HG02840 (cell line): Measurements from ENCODE around the gene CXCL10.
"Not testable (repeated sequence)": the region's sequence is repeated elsewhere in the genome, so short reads cannot be mapped to it uniquely, and the experiment has no call there.

Source experiments
- ATAC-seq: cut with Tn5 transposase; IDR thresholded peaks from one replicate; pipeline ENCODE4 v1.9.1; 2021; ENCODE audit warnings: mild to moderate bottlenecking, moderate library complexity, moderate number of reproducible peaks; ENCODE audit not compliant: unreplicated experiment, low FRiP score

Gene CXCL10

DNA sequence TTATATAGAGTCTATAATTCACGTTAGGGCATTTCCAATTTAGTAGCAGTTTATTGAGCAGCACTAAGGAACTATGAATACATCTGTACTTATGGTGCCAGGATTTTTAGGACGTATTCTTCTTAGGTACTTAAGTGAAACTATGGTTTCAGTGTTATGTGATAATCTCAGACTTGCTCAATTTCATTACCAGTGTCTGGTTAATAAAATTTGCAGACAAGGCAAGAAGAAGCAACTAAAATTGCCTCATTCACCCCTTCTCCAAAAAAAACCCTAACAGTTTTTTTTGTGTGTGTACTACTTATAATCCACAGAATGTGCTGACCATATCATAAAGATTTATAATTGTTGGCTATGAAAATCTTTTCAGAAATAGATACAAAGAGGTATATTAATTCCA is 6.0 kb upstream of the CXCL10 start:
- no peak for ATAC-seq

GRCh38 chr4:76028350-76028765 is 5.1 kb upstream of the CXCL10 start:
- ATAC-seq = no peak

DNA sequence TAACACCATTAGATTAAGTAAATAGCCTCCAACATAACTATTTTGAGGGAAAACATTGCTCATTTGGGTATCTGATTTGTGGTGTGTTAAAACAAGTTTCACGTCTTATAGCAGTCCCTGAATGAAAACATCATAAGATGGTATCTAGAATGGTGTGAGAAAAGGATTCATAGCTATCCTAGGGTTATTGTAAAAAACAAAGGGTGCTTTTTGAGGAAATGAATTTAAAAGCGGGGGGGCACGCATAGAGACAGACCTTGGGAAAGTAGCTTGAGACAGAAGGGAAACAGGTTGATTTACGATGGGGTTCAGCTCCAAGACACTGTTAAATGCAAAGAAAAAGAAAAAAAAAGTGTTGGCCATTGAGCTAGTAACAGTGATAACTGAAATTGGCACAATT is 768 bp upstream of the CXCL10 start:
- ATAC-seq = no peak

- ATAC-seq = no peak
These were observed 620 bp downstream of the CXCL10 start for GRCh38 chr4:76022677-76023076.

- no peak for ATAC-seq
These were observed 1.3 kb downstream of the CXCL10 start for GRCh38 chr4:76022031-76022430.

DNA sequence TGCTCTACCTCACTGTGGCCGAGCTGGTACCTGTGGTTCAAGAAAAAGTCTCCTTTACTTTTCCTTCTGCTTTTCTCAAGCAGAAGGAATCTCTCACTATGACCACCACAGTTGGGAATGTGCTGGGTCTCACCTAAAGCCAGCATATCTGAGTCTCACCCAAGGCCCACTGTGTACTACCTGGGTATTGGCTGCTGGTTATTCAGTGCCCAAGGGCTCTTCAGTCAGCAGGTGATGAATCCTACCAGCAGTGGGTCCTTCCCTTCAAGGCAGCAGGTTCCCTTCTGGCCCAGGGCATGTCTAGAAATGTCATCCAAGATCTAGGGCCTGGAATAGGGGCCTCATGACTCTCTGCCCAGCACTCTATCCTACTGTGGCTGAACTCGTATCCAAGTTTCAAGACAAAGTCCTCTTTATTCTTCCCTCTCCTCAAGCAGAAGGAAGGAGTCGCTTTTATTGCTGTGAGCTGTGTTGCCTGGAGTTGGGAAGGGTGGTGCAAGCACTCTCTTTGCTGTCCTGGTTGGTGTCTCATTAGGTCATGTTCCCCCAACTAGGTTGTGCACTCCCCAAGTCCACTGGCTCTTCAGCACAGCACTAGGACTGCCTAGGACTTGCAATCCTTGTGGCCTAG is 6.1 kb downstream of the CXCL10 start:
- no peak for ATAC-seq

GRCh38 chr4:76016393-76016792 is 6.9 kb downstream of the CXCL10 start:
- peak; percentile 62 for ATAC-seq

DNA sequence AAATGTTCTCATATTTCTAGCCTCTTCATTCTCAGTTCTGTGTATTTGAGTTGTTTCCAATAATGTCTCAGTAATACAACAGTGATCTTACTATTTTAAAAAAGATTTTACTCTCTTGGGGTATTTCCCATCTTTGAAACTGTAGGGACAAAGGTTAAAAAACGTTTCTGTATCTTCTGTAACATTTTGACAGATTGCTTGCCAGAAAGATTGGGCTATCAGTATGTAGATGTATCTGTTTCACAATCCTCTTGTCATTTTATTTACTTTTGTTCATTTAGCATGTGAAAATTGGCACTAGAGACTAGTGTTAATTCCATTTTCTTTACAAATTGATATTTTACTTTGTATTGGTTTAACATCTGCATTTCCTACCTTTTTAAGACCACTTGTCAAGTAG is 9.8 kb downstream of the CXCL10 start:
- no peak for ATAC-seq

DNA sequence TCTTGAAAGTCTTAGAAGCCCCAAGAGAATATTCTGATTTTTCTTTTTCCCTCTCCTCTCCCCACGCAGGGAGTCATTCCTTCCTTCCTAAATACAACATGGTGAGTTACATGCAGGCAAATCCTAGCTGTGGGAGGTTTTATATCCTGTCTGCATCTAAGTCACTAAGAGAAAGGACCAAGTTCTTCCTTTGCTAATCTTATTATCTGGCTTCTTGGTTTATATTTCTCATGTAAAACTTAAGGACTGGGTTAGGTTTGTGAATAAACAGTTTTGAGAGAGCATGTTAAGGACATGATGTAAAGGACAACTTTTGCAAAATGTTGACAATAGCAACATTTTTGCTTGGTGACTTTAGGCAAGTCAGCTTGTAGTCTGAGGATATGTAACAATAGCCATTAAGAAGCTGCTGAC is 10.9 kb downstream of the CXCL10 start:
- ATAC-seq = peak; percentile 2

GRCh38 chr4:76011700-76012387 is 11.5 kb downstream of the CXCL10 start:
- peak; percentile 59 for ATAC-seq

DNA sequence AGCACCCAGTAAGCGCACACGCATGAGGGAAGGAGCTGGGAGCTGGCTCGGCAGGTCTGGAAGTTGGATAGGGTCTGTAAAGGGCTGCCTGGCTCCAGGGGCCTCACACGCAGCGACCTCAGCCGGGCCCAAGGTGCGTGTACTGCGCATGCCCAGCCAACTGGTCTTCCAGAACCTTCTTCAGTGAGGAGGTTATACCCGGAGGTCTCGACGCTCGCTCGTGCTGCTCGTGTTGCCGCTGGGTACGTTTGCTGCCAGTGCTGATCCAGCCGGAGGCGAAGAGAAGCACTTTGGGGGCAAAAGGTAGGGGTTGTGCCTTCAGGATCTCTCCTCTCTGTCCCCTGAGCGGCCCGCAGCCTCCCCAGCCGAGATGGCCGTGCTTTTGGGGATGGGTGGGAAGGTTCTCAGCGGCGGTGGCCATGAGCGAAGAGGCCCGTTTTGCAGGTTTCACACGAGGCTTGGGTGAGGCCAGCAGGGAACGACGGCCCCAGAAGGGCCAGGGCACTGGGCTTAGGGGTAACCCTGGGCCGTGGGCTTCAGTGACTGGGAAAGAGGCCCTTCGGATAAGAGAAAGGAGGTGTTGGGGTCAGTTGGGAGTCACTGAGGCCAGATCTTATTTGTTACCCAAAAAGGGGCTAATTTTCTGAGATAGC is 12.2 kb downstream of the CXCL10 start:
- ATAC-seq = no peak

GRCh38 chr4:76010576-76010975 is 12.7 kb downstream of the CXCL10 start:
- no peak for ATAC-seq

DNA sequence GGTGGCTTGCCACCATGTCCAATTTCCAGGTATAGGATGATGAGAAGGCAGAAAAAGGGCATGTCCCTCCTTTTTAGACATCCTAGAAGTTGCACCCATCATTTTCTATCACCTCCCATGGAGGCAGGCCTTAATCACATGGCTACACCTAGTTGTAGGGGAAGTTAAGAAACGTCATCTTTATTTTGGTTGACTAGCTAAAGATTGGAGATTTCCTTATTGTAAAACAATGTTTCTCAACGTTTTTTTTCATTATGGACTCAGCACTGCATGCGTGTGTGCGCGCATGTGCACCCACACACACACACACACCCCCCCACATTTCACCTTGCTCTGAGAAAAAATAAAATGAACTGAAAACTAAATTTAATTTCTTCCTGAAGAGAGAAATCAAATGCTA is 14.0 kb downstream of the CXCL10 start:
- no peak for ATAC-seq

GRCh38 chr4:76007089-76007862 is 16.0 kb downstream of the CXCL10 start, which contains the start of gene CXCL9:
Gene CXCL9, minus strand, starts transcription at chr4:76007509. Its CDS starts 60 bp downstream, at chr4:76007449.
- no peak for ATAC-seq

DNA sequence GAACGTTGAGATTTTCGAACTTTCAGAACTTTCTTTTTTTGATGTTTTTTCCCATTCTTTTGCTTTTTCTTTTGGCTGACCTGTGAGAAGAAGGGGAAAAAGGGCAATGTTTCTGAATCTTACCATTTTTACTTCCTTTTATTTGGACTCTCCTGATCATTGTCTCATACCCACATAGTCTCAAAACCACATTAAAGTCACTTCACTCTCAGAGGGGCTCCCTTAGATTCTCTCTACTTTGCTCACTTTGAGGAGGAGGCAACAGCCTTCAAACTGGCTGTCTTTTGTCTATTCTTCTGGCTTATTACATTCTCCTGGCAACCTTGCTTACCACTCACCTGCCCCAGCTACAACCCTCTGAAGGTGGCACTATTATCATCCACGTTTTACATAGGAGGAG is 19.7 kb downstream of the CXCL10 start:
- ATAC-seq = no peak

DNA sequence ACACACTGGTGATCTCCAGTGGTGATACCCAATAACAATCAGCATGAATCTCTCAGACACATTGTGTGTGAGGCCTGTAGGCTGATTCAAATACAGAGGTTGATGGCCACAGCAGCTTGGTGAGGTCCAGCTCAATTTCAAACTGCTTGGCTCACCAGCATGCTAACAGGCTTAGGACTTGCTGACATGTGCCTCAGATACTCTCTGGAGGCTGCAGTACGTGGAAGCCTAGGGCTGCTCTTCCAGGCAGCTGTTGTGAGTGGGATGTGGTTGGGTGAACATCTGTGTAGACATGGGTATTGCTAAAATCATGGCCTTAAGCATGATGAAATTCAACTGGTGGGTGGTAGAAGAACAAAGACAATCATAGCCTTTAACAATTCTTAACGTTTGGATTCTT is 20.3 kb downstream of the CXCL10 start:
- no peak for ATAC-seq

GRCh38 chr4:76002176-76002575 is 21.1 kb downstream of the CXCL10 start:
- no peak for ATAC-seq

GRCh38 chr4:76001700-76002099 is 21.6 kb downstream of the CXCL10 start:
- ATAC-seq = no peak

GRCh38 chr4:76000279-76000678 is 23.0 kb downstream of the CXCL10 start:
- no peak for ATAC-seq

DNA sequence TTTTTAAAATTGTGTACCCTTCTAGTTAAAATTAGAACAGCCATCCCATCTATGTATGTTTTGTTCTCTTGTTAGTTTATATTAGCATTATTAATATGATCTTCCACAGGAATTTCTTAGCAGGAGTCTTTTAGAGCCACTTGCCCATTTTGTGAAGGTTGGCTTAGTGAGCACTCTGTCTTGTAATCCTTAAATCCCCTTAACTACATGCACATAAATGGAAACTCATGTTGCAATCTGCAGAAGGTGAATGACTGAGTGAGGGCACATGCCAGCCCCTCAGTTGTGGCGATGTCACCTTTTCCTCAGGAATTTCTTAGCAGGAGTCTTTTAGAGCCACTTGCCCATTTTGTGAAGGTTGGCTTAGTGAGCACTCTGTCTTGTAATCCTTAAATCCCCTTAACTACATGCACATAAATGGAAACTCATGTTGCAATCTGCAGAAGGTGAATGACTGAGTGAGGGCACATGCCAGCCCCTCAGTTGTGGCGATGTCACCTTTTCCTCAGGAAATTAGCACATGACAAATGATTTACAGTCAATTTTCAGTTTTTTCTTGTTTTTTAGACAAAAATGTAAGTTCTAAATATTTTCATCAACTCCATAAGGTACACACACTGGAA is 24.7 kb downstream of the CXCL10 start:
- ATAC-seq = not testable (repeated sequence)

DNA sequence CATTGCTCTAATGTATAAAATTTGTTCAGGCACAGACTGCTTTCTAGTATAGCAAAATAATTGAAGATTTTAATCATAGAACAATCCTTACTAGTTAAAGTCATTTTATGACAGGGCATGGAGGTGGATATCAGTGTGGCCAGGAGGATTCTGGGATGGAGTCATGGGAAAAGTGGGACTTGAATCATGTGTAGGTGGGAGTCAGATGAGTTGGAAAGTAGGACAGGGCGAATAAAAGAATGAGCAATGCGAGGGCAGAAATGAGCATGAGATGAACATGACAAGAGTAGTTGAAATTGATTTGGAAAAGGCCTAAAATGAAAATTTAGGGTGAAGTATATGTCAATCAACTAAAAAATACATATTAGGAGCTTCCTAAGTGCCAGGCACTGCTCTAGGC is 25.4 kb downstream of the CXCL10 start:
- no peak for ATAC-seq
